ENCODE measurements around the gene MYLK.

Gene MYLK

DNA sequence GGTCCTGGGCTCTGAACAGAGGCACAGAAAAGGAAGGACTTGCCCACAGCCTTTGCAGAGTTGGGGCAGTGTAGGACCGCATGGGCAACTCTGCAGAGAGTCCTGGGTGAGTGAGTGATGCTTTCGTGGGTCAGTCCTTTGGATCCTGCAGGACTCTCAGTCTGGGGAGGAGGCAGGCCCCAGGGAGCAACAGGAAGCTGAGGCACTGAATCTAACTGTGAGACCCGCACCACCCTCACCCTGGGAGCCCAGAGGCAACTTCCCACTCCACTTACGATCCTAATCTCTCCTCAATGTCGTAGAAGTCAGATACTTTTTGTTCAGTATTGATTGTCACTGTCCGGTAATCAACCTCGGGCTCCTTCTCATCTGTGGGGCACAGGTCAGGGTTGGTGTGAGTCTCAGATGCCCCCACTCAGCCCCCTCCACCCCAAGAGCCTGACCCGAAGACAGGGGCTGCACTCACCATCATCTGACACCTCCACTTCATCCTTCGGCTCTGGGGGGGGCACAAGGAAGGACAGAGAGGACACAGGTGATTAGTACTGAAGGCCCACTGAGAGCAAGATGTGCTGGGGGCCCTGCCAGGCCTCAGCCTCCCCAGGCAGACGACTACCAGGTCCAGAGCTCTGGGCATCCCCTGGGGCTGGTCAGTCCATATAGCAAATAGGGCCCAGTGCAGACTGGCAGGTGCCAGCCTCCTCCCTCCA is 235.3 kb downstream of the MYLK start:
- H3K4me1 ChIP-seq (ENCODE audit: insufficient read depth, low read length, severe bottlenecking), result no peaks in the 10 kb centered on the region
- H3K79me2 ChIP-seq (ENCODE audit: insufficient read depth, low read length), result no peaks in the 10 kb centered on the region
- no peak overlapping the region for H3K4me2 ChIP-seq (ENCODE audit: low read length)
- no peaks in the 10 kb centered on the region for H3F3A ChIP-seq (ENCODE audit: insufficient read depth, low read length)
- no peaks in the 10 kb centered on the region for H3K9me2 ChIP-seq (ENCODE audit: low read depth, low read length)
- no peak overlapping the region for H3K9ac ChIP-seq (ENCODE audit: low read length)
- H3K27me3 ChIP-seq (ENCODE audit: insufficient read depth, low read length), result no peaks in the 10 kb centered on the region
- no peak overlapping the region for H3K27ac ChIP-seq (ENCODE audit: low read depth, low read length, poor library complexity, severe bottlenecking)
- TF ChIP-seq, protein P1, sequence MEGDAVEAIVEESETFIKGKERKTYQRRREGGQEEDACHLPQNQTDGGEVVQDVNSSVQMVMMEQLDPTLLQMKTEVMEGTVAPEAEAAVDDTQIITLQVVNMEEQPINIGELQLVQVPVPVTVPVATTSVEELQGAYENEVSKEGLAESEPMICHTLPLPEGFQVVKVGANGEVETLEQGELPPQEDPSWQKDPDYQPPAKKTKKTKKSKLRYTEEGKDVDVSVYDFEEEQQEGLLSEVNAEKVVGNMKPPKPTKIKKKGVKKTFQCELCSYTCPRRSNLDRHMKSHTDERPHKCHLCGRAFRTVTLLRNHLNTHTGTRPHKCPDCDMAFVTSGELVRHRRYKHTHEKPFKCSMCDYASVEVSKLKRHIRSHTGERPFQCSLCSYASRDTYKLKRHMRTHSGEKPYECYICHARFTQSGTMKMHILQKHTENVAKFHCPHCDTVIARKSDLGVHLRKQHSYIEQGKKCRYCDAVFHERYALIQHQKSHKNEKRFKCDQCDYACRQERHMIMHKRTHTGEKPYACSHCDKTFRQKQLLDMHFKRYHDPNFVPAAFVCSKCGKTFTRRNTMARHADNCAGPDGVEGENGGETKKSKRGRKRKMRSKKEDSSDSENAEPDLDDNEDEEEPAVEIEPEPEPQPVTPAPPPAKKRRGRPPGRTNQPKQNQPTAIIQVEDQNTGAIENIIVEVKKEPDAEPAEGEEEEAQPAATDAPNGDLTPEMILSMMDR (IDR thresholded peaks at IDR 0.05; ENCODE audit: low read length), result no peak
- no peak for TF ChIP-seq EZH2 (IDR thresholded peaks at IDR 0.05; ENCODE audit: borderline replicate concordance, low read length)
- no peaks in the 10 kb centered on the region for H3K9me3 ChIP-seq (ENCODE audit: low read length)
- no peak overlapping the region for H2AFZ ChIP-seq (ENCODE audit: low read length)
- H4K20me1 ChIP-seq (ENCODE audit: insufficient read depth, low read length), result no peaks in the 10 kb centered on the region
- no peaks in the 10 kb centered on the region for H3K36me3 ChIP-seq (ENCODE audit: insufficient read depth, low read length)
- H3K4me3 ChIP-seq (ENCODE audit: low read depth, low read length, poor library complexity, severe bottlenecking), result no peak overlapping the region

DNA sequence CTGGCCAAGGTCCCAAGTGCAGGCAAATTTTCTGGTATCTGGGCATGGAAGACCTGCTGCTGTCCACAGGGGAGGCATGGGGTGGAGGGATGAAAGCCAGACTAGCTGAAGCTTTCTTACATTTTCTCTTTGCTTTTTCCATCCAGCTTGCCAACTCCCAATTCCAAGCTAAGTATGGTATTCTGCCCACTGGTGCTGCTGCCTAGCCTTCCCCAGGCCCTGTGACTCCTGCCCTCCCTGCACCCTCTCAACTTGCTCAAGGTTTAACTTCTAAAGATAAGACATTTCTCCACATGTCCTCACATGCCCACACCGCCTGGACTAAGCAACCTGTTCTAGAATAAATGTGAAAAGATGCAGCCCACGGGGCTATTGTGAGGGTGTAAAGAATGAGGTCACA is 239.8 kb downstream of the MYLK start:
- no peaks in the 10 kb centered on the region for H3K4me1 ChIP-seq (ENCODE audit: insufficient read depth, low read length, severe bottlenecking)
- no peak overlapping the region for H3K9ac ChIP-seq (ENCODE audit: low read length)
- no peaks in the 10 kb centered on the region for H3K79me2 ChIP-seq (ENCODE audit: insufficient read depth, low read length)
- H3K27ac ChIP-seq (ENCODE audit: low read depth, low read length, poor library complexity, severe bottlenecking), result no peak overlapping the region
- no peaks in the 10 kb centered on the region for H4K20me1 ChIP-seq (ENCODE audit: insufficient read depth, low read length)
- TF ChIP-seq, protein P1 (IDR thresholded peaks at IDR 0.05; ENCODE audit: low read length), result no peak
- no peak for TF ChIP-seq EZH2 (IDR thresholded peaks at IDR 0.05; ENCODE audit: borderline replicate concordance, low read length)
- H3K36me3 ChIP-seq (ENCODE audit: insufficient read depth, low read length), result no peaks in the 10 kb centered on the region
- H3K9me2 ChIP-seq (ENCODE audit: low read depth, low read length), result no peaks in the 10 kb centered on the region
- H2AFZ ChIP-seq (ENCODE audit: low read length), result no peak overlapping the region
- H3K4me3 ChIP-seq (ENCODE audit: low read depth, low read length, poor library complexity, severe bottlenecking), result no peak overlapping the region
- no peaks in the 10 kb centered on the region for H3K9me3 ChIP-seq (ENCODE audit: low read length)
- H3F3A ChIP-seq (ENCODE audit: insufficient read depth, low read length), result no peaks in the 10 kb centered on the region
- no peaks in the 10 kb centered on the region for H3K27me3 ChIP-seq (ENCODE audit: insufficient read depth, low read length)
- no peak overlapping the region for H3K4me2 ChIP-seq (ENCODE audit: low read length)

GRCh38 chr3:123642957-123643330 is 241.2 kb downstream of the MYLK start:
- H4K20me1 ChIP-seq (ENCODE audit: insufficient read depth, low read length), result no peaks in the 10 kb centered on the region
- H3K9me3 ChIP-seq (ENCODE audit: low read length), result no peaks in the 10 kb centered on the region
- TF ChIP-seq, protein P1 (IDR thresholded peaks at IDR 0.05; ENCODE audit: low read length), result no peak
- TF ChIP-seq EZH2 (IDR thresholded peaks at IDR 0.05; ENCODE audit: borderline replicate concordance, low read length), result no peak
- H3K27me3 ChIP-seq (ENCODE audit: insufficient read depth, low read length), result no peaks in the 10 kb centered on the region
- no peak overlapping the region for H3K9ac ChIP-seq (ENCODE audit: low read length)
- no peaks in the 10 kb centered on the region for H3F3A ChIP-seq (ENCODE audit: insufficient read depth, low read length)
- no peak overlapping the region for H3K4me2 ChIP-seq (ENCODE audit: low read length)
- H2AFZ ChIP-seq (ENCODE audit: low read length), result no peak overlapping the region
- no peaks in the 10 kb centered on the region for H3K79me2 ChIP-seq (ENCODE audit: insufficient read depth, low read length)
- H3K9me2 ChIP-seq (ENCODE audit: low read depth, low read length), result no peaks in the 10 kb centered on the region
- H3K36me3 ChIP-seq (ENCODE audit: insufficient read depth, low read length), result no peaks in the 10 kb centered on the region
- H3K4me3 ChIP-seq (ENCODE audit: low read depth, low read length, poor library complexity, severe bottlenecking), result no peak overlapping the region
- no peak overlapping the region for H3K27ac ChIP-seq (ENCODE audit: low read depth, low read length, poor library complexity, severe bottlenecking)
- no peaks in the 10 kb centered on the region for H3K4me1 ChIP-seq (ENCODE audit: insufficient read depth, low read length, severe bottlenecking)

Data from OCI-LY1 (cell line).